ENCODE data around the gene CCSER1. TPM values are rescaled to one million over a fixed set of nuclear protein-coding genes. Genes with fewer than 3 reads are reported as not detected.

The CCSER1 gene
- total RNA-seq, 4 donors from 2014 or later, result 3.6 to 7.0 (median 5.5) TPM

GRCh38 chr4:90495936-90496335, 368.7 kb downstream of the CCSER1 start:
- H3K27ac ChIP-seq (replicated peaks in 1 of 4), result no peak overlapping the region
- 44% methylated on average over 2 of the region's 2 CpGs for WGBS
- intact Hi-C loops (cut with DNase I), result no loop called here

GRCh38 chr4:90498175-90498574, 371.0 kb downstream of the CCSER1 start:
- H3K4me1 ChIP-seq, result no peaks in the 10 kb centered on the region
- 90% methylated on average over 2 of the region's 2 CpGs for WGBS
- H3K9me3 ChIP-seq, result no peaks in the 10 kb centered on the region
- H3K27ac ChIP-seq (replicated peaks in 1 of 4), result no peak overlapping the region
- no peak overlapping the region for H3K4me3 ChIP-seq
- intact Hi-C loops (cut with DNase I), result no loop called here
- H3K36me3 ChIP-seq, result no peaks in the 10 kb centered on the region
- TF ChIP-seq POLR2A (IDR thresholded peaks at IDR 0.05; ENCODE audit: low read depth), result no peak
- no peak for TF ChIP-seq POLR2AphosphoS5 (IDR thresholded peaks at IDR 0.05)
- no peak for TF ChIP-seq EP300 (IDR thresholded peaks at IDR 0.05)
- TF ChIP-seq CTCF (IDR thresholded peaks at IDR 0.05), result no peak
- H3K27me3 ChIP-seq, result no peaks in the 10 kb centered on the region
- no peak for DNase-seq (ENCODE audit: extremely low spot score)

More at GRCh38 chr4:90495936-90496335, 368.7 kb downstream of the CCSER1 start:
- H3K4me3 ChIP-seq, result no peak overlapping the region
- no peaks in the 10 kb centered on the region for H3K4me1 ChIP-seq
- H3K9me3 ChIP-seq, result no peaks in the 10 kb centered on the region
- H3K27me3 ChIP-seq, result no peaks in the 10 kb centered on the region
- no peaks in the 10 kb centered on the region for H3K36me3 ChIP-seq
- TF ChIP-seq CTCF (IDR thresholded peaks at IDR 0.05) (no peak), POLR2A (IDR thresholded peaks at IDR 0.05; ENCODE audit: low read depth) (no peak), EP300 (IDR thresholded peaks at IDR 0.05) (no peak), POLR2AphosphoS5 (IDR thresholded peaks at IDR 0.05) (no peak)
- no peak for DNase-seq (ENCODE audit: extremely low spot score)

GRCh38 chr4:90503677-90504076, 376.5 kb downstream of the CCSER1 start:
- TF ChIP-seq POLR2AphosphoS5 (IDR thresholded peaks at IDR 0.05) (no peak), EP300 (IDR thresholded peaks at IDR 0.05) (no peak), POLR2A (IDR thresholded peaks at IDR 0.05; ENCODE audit: low read depth) (no peak), CTCF (IDR thresholded peaks at IDR 0.05) (no peak)
- 90% methylated on average over 2 of the region's 2 CpGs for WGBS
- no peak for DNase-seq (ENCODE audit: extremely low spot score)
- intact Hi-C loops (cut with DNase I), result no loop called here
- Histone ChIP-seq H3K27ac (replicated peaks in 1 of 4) (no peak overlapping the region), H3K27me3 (no peaks in the 10 kb centered on the region), H3K4me3 (no peak overlapping the region), H3K36me3 (no peaks in the 10 kb centered on the region), H3K9me3 (no peaks in the 10 kb centered on the region), H3K4me1 (no peaks in the 10 kb centered on the region)

GRCh38 chr4:90515191-90515590, 388.0 kb downstream of the CCSER1 start:
- intact Hi-C loops (cut with DNase I), result no loop called here
- no peak for TF ChIP-seq POLR2AphosphoS5 (IDR thresholded peaks at IDR 0.05)
- TF ChIP-seq POLR2A (IDR thresholded peaks at IDR 0.05; ENCODE audit: low read depth), result no peak
- TF ChIP-seq EP300 (IDR thresholded peaks at IDR 0.05), result no peak
- no peak for DNase-seq (ENCODE audit: extremely low spot score)
- H3K4me3 ChIP-seq, result no peak overlapping the region
- H3K9me3 ChIP-seq, result no peaks in the 10 kb centered on the region
- no peaks in the 10 kb centered on the region for H3K36me3 ChIP-seq
- no peak overlapping the region for H3K27ac ChIP-seq (replicated peaks in 1 of 4)
- H3K27me3 ChIP-seq, result no peaks in the 10 kb centered on the region
- no peaks in the 10 kb centered on the region for H3K4me1 ChIP-seq

- no peak overlapping the region for H3K27ac ChIP-seq (replicated peaks in 1 of 4)
- H3K36me3 ChIP-seq, result no peaks in the 10 kb centered on the region
- H3K4me3 ChIP-seq, result no peak overlapping the region
- no peaks in the 10 kb centered on the region for H3K4me1 ChIP-seq
- TF ChIP-seq EP300 (IDR thresholded peaks at IDR 0.05) (no peak), POLR2AphosphoS5 (IDR thresholded peaks at IDR 0.05) (no peak), POLR2A (IDR thresholded peaks at IDR 0.05; ENCODE audit: low read depth) (no peak), CTCF (IDR thresholded peaks at IDR 0.05) (no peak)
- no peaks in the 10 kb centered on the region for H3K27me3 ChIP-seq
- no peaks in the 10 kb centered on the region for H3K9me3 ChIP-seq
- DNase-seq (ENCODE audit: extremely low spot score), result no peak
- 70% methylated on average over 1 of the region's 1 CpG for WGBS
- intact Hi-C loops (cut with DNase I), result no loop called here
Observed at GRCh38 chr4:90528551-90528950, 401.4 kb downstream of the CCSER1 start.

Data from esophagus muscularis mucosa (tissue), 4 donors.